ENCODE measurements around the gene OR1K1.
"Not testable (repeated sequence)": the region's sequence is repeated elsewhere in the genome, so short reads cannot be mapped to it uniquely, and the experiment has no call there.

Gene OR1K1

DNA sequence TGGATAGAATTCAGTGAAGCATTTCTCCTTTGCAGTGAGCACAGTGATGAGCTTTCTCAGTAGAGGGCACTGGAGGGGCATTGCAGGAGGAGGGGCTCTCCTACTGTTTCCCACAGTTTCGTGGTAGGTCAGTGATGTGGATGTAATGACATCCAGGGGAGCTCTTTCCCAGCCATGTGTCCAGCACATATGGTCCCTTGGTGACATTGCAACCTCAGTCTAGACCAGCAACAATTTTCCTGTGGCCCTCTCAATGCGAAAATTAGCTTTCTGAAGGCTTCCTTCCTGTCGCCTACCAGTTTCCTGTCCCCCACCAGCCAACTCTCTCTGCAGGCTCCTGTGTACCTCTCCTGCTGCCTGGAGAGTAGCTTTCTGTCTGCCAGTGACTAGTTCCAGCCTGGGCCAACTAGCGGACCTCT is 35.4 kb downstream of the OR1K1 start:
- no peaks in the 10 kb centered on the region for H3K36me3 ChIP-seq (ENCODE audit: control insufficient read depth, insufficient read depth, low read length)
- H3K9me3 ChIP-seq (ENCODE audit: control insufficient read depth, insufficient read depth, low read depth, low read length), result no peaks in the 10 kb centered on the region
- H3K27ac ChIP-seq (ENCODE audit: low read depth, low read length), result no peak overlapping the region
- no peaks in the 10 kb centered on the region for H3K27me3 ChIP-seq (ENCODE audit: control insufficient read depth, insufficient read depth, low read length)
- H3K4me3 ChIP-seq (ENCODE audit: low read depth, low read length), result no peak overlapping the region
- H3K4me1 ChIP-seq (ENCODE audit: control insufficient read depth, insufficient read depth, low read length), result no peaks in the 10 kb centered on the region
- H3K9ac ChIP-seq (ENCODE audit: low read length), result no peak overlapping the region

DNA sequence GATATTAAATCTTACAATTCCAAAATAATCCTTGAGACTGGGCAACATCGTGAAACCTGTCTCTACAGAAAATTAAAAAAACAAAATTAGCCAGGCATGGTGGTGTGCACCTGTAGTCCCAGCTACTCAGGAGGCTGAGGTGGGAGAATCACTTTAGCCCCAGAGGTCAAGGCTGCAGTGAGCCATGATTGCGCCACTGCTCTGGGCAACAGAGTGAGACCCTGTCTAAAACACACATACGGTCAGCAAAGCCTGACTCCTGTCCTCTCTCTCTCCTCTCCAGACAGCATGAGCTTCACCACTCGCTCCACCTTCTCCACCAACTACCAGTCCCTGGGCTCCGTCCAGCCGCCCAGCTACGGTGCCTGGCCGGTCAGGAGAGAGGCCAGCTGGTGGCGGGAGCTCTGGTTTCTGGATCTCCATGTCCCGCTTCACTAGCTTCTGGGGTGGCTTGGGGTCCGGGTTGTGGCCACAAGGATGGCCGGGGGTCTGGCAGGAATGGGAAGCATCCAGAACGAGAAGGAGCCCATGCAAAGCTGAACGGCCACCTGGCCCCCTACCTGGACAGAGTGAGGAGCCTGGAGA is 37.4 kb downstream of the OR1K1 start:
- Histone ChIP-seq H3K4me3 (ENCODE audit: low read depth, low read length) (no peak overlapping the region), H3K27me3 (ENCODE audit: control insufficient read depth, insufficient read depth, low read length) (no peaks in the 10 kb centered on the region), H3K4me1 (ENCODE audit: control insufficient read depth, insufficient read depth, low read length) (no peaks in the 10 kb centered on the region), H3K27ac (ENCODE audit: low read depth, low read length) (no peak overlapping the region), H3K9me3 (ENCODE audit: control insufficient read depth, insufficient read depth, low read depth, low read length) (no peaks in the 10 kb centered on the region), H3K9ac (ENCODE audit: low read length) (no peak overlapping the region), H3K36me3 (ENCODE audit: control insufficient read depth, insufficient read depth, low read length) (no peaks in the 10 kb centered on the region)

GRCh38 chr9:122838441-122838840 is 38.5 kb downstream of the OR1K1 start:
- H3K4me3 ChIP-seq (ENCODE audit: low read depth, low read length); H3K27me3 ChIP-seq (ENCODE audit: control insufficient read depth, insufficient read depth, low read length); H3K4me1 ChIP-seq (ENCODE audit: control insufficient read depth, insufficient read depth, low read length); H3K9me3 ChIP-seq (ENCODE audit: control insufficient read depth, insufficient read depth, low read depth, low read length); H3K9ac ChIP-seq (ENCODE audit: low read length); H3K36me3 ChIP-seq (ENCODE audit: control insufficient read depth, insufficient read depth, low read length); H3K27ac ChIP-seq (ENCODE audit: low read depth, low read length): not testable (repeated sequence)

GRCh38 chr9:122841501-122841900 is 41.6 kb downstream of the OR1K1 start:
- H3K27ac ChIP-seq (ENCODE audit: low read depth, low read length), result no peak overlapping the region
- no peaks in the 10 kb centered on the region for H3K9me3 ChIP-seq (ENCODE audit: control insufficient read depth, insufficient read depth, low read depth, low read length)
- H3K4me3 ChIP-seq (ENCODE audit: low read depth, low read length), result no peak overlapping the region
- no peaks in the 10 kb centered on the region for H3K4me1 ChIP-seq (ENCODE audit: control insufficient read depth, insufficient read depth, low read length)
- H3K36me3 ChIP-seq (ENCODE audit: control insufficient read depth, insufficient read depth, low read length), result peaks cover 8% of the 10 kb centered on the region
- no peak overlapping the region for H3K9ac ChIP-seq (ENCODE audit: low read length)
- no peaks in the 10 kb centered on the region for H3K27me3 ChIP-seq (ENCODE audit: control insufficient read depth, insufficient read depth, low read length)

DNA sequence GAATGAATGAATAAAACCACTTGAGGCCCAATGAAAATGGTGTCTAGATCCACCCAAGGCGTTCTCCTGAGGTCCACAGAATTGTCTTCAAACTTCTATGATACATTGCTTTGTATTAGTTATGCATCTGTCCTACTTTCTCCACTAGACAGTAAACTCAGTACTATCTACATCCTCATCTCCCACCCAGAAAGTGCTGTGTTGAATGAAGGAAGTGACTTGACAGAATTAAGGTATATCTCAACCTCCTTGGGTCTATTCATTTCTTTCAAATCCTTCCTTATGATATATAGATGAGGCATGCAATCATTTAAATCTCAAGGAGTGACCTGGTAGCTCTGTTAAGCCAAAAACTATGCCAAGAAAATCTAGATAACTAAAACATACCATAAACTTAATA is 44.2 kb downstream of the OR1K1 start:
- no peaks in the 10 kb centered on the region for H3K4me1 ChIP-seq (ENCODE audit: control insufficient read depth, insufficient read depth, low read length)
- peaks cover 34% of the 10 kb centered on the region for H3K36me3 ChIP-seq (ENCODE audit: control insufficient read depth, insufficient read depth, low read length)
- no peak overlapping the region for H3K27ac ChIP-seq (ENCODE audit: low read depth, low read length)
- no peak overlapping the region for H3K9ac ChIP-seq (ENCODE audit: low read length)
- no peak overlapping the region for H3K4me3 ChIP-seq (ENCODE audit: low read depth, low read length)
- no peaks in the 10 kb centered on the region for H3K27me3 ChIP-seq (ENCODE audit: control insufficient read depth, insufficient read depth, low read length)
- H3K9me3 ChIP-seq (ENCODE audit: control insufficient read depth, insufficient read depth, low read depth, low read length), result no peaks in the 10 kb centered on the region

- Histone ChIP-seq H3K36me3 (ENCODE audit: control insufficient read depth, insufficient read depth, low read length) (peaks cover 42% of the 10 kb centered on the region), H3K4me3 (ENCODE audit: low read depth, low read length) (no peak overlapping the region), H3K27ac (ENCODE audit: low read depth, low read length) (no peak overlapping the region), H3K27me3 (ENCODE audit: control insufficient read depth, insufficient read depth, low read length) (no peaks in the 10 kb centered on the region), H3K9ac (ENCODE audit: low read length) (no peak overlapping the region), H3K4me1 (ENCODE audit: control insufficient read depth, insufficient read depth, low read length) (no peaks in the 10 kb centered on the region), H3K9me3 (ENCODE audit: control insufficient read depth, insufficient read depth, low read depth, low read length) (no peaks in the 10 kb centered on the region)
Measured at GRCh38 chr9:122845116-122845515, 45.2 kb downstream of the OR1K1 start.

GRCh38 chr9:122846371-122846940 is 46.5 kb downstream of the OR1K1 start:
- Histone ChIP-seq H3K9ac (ENCODE audit: low read length) (no peak overlapping the region), H3K4me3 (ENCODE audit: low read depth, low read length) (no peak overlapping the region), H3K36me3 (ENCODE audit: control insufficient read depth, insufficient read depth, low read length) (peaks cover 54% of the 10 kb centered on the region), H3K27ac (ENCODE audit: low read depth, low read length) (no peak overlapping the region), H3K27me3 (ENCODE audit: control insufficient read depth, insufficient read depth, low read length) (no peaks in the 10 kb centered on the region), H3K4me1 (ENCODE audit: control insufficient read depth, insufficient read depth, low read length) (no peaks in the 10 kb centered on the region), H3K9me3 (ENCODE audit: control insufficient read depth, insufficient read depth, low read depth, low read length) (no peaks in the 10 kb centered on the region)

GRCh38 chr9:122848256-122848943 is 48.5 kb downstream of the OR1K1 start:
- H3K4me3 ChIP-seq (ENCODE audit: low read depth, low read length), result no peak overlapping the region
- H3K9ac ChIP-seq (ENCODE audit: low read length), result no peak overlapping the region
- peaks cover 59% of the 10 kb centered on the region for H3K36me3 ChIP-seq (ENCODE audit: control insufficient read depth, insufficient read depth, low read length)
- H3K27me3 ChIP-seq (ENCODE audit: control insufficient read depth, insufficient read depth, low read length), result no peaks in the 10 kb centered on the region
- no peaks in the 10 kb centered on the region for H3K4me1 ChIP-seq (ENCODE audit: control insufficient read depth, insufficient read depth, low read length)
- no peak overlapping the region for H3K27ac ChIP-seq (ENCODE audit: low read depth, low read length)
- no peaks in the 10 kb centered on the region; the same call in 1 of the 2 replicates for H3K9me3 ChIP-seq (ENCODE audit: control insufficient read depth, insufficient read depth, low read depth, low read length)
